HG02970 (cell line): ENCODE measurements around the gene TRIM8.
"Not testable (repeated sequence)": the region's sequence is repeated elsewhere in the genome, so short reads cannot be mapped to it uniquely, and the experiment has no call there.

Experiments used
- ATAC-seq: cut with Tn5 transposase; IDR thresholded peaks from one replicate; pipeline ENCODE4 v1.9.1; 2021; ENCODE audit warnings: mild to moderate bottlenecking, moderate library complexity, moderate number of reproducible peaks; ENCODE audit not compliant: unreplicated experiment, low FRiP score

Gene TRIM8

GRCh38 chr10:102682981-102683380 is 38.7 kb downstream of the TRIM8 start:
- no peak for ATAC-seq

GRCh38 chr10:102683736-102684135 is 39.5 kb downstream of the TRIM8 start:
- ATAC-seq, result no peak

- ATAC-seq, result no peak
Measured at GRCh38 chr10:102691285-102692066, 47.2 kb downstream of the TRIM8 start.

- ATAC-seq, result not testable (repeated sequence)
Measured at GRCh38 chr10:102695401-102695800, 51.1 kb downstream of the TRIM8 start.

DNA sequence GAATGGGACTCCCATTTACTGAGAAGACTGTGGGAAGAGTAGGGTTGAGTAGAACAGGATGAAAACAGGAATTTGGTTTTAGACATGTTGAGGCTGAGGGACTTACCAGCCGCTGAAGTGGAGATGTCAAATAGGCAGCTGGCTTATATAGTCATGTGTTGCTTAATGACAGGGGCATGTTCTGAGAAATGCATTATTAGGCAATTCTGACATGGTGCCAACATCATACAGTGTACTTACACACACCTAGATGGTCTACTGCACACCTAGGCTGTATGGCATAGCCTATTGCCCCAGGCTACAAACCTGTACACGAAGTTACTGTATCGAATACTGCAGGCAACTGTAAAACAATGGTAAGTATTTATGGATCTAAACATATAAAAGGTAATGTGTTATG is 52.5 kb downstream of the TRIM8 start:
- no peak for ATAC-seq

DNA sequence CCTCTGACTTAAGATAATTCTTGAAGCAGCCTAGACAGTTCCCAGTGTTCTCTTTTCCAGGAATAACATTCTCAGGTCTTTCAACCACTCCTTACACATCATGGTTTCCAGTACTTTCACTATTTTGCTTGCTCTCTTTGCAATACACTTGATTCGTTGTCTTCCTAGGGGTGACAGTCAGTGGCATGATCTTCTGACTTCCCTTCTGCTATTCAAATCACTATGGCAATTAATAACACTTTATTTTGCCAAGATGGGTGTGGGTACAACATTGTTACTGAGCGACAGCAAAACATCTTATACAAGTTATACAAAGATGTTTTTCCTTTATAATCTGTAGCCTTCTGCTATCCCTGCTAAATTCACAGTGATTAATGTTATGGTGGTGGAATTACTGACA is 54.6 kb downstream of the TRIM8 start:
- no peak for ATAC-seq

- ATAC-seq, result no peak
Measured at GRCh38 chr10:102701272-102701671, 57.0 kb downstream of the TRIM8 start.

DNA sequence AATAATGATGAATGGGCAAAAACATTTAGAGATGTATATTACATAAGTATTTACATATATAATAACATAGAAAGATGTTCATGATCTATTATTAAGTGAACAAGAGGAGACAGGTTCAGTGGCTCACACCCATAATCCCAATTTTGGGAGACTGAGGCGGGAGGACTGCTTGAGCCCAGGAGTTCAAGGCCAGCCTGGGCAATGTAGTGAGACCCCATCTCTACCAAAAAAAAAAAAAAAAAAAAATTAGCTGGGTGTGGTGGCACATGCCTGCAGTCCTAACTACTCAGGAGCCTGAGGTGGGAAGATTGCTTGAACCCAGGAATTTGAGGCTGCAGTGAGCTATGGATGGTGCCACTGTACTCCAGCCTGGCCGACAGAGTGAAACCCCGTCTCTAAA is 57.5 kb downstream of the TRIM8 start:
- ATAC-seq, result no peak

- no peak for ATAC-seq
Measured at GRCh38 chr10:102702742-102703141, 58.5 kb downstream of the TRIM8 start.

DNA sequence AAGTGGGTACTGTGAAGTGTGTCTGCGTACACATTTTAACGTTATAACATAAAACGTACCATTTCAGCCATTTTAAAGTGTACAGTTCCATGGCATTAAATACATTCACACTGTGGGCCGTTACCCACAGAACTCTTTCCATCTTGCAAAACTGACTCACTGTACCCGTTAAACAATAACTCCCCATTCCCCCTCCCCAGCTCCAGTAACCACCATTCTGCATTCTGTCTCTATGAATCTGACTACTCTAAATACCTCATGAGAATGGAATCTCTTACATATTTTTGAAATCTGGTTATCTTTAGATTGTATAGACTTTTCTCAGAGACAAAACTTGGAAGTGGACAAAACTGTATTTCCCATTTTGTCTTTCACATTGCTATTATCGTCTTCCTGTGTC is 60.6 kb downstream of the TRIM8 start:
- no peak for ATAC-seq

DNA sequence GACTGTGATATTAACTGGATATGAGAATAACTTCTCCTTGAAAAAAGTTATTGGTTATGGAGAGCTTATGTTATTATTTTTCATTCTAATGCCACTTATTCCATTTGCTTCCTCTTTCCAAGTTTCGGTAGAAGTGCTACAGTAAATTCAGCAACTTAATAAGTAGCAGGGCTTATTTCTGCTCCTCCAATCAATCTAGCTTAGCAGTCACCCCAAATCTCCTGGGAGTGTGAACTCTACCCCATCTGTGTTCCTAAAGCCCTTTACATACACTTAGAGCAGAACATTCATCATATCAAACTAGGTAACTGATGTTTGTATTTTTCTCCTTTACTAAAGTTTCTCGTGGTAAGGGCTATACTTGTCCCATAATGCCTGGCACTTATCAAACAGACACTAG is 61.3 kb downstream of the TRIM8 start:
- ATAC-seq, result no peak
